ENCODE measurements around the gene CD6. TPM values are rescaled to one million over a fixed set of nuclear protein-coding genes. Genes with fewer than 3 reads are reported as not detected.

The CD6 gene
- total RNA-seq, 1 experiment from 2014 or later = not detected

DNA sequence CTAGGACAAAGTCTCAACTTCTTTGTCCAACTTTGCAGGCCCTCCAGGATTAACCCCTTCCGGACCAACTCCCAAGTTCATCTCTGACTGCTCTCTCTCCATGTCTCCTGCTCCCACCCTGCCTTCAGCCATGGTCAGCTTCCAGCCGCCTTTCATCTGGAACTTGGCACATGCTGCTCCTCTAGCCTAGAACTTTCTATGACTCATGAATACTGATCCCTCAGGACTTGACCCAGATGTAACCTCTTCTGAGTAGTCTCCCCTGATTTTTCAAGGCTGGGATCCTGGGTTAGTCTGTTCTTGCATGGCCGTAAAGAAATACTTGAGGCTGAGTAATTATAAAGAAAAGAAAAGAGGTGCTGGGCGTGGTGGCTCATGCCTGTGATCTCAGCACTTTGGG lies 14.3 kb upstream of the CD6 start:
- no peak overlapping the region for H3K9ac ChIP-seq (ENCODE audit: extremely low read depth, insufficient read length, low read length)
- H3K9me3 ChIP-seq (ENCODE audit: control insufficient read depth, low read depth, low read length) = no peaks in the 10 kb centered on the region
- Mint-ChIP-seq H3K4me3 (no peak overlapping the region), H3K36me3 (ENCODE audit: insufficient read depth in 1 of 3, low read depth in 3 of 3) (no peaks in the 10 kb centered on the region; a peak in 1 of 7 replicates), H3K4me1 (peaks cover 8% of the 10 kb centered on the region in 2 experiments), H3K27ac (no peak overlapping the region), H3K27me3 (ENCODE audit: low read depth) (peaks cover 50% of the 10 kb centered on the region), H3K9me3 (no peaks in the 10 kb centered on the region)
- no peak overlapping the region for H2BK5ac ChIP-seq (ENCODE audit: insufficient read length, low read length)
- no peak overlapping the region for H4K5ac ChIP-seq (ENCODE audit: insufficient read length, low read depth, low read length)
- no peak overlapping the region for H2AK5ac ChIP-seq (ENCODE audit: insufficient read length, low read length)
- H3K23me2 ChIP-seq (ENCODE audit: insufficient read length, low read depth, low read length, poor library complexity, severe bottlenecking) = peaks cover 2% of the 10 kb centered on the region
- no peaks in the 10 kb centered on the region for H3K79me2 ChIP-seq (ENCODE audit: insufficient read depth, low read length)
- H3K4me1 ChIP-seq (ENCODE audit: insufficient read depth, low read length) = no peaks in the 10 kb centered on the region
- no peak overlapping the region for H4K91ac ChIP-seq (ENCODE audit: insufficient read length, low read depth, low read length)
- no peak overlapping the region for H3T11ph ChIP-seq (ENCODE audit: low read length)
- no peaks in the 10 kb centered on the region for H3K27me3 ChIP-seq (ENCODE audit: insufficient read depth, low read length)
- H3K14ac ChIP-seq (ENCODE audit: insufficient read depth, low read length) = no peak overlapping the region
- TF ChIP-seq, protein P1, sequence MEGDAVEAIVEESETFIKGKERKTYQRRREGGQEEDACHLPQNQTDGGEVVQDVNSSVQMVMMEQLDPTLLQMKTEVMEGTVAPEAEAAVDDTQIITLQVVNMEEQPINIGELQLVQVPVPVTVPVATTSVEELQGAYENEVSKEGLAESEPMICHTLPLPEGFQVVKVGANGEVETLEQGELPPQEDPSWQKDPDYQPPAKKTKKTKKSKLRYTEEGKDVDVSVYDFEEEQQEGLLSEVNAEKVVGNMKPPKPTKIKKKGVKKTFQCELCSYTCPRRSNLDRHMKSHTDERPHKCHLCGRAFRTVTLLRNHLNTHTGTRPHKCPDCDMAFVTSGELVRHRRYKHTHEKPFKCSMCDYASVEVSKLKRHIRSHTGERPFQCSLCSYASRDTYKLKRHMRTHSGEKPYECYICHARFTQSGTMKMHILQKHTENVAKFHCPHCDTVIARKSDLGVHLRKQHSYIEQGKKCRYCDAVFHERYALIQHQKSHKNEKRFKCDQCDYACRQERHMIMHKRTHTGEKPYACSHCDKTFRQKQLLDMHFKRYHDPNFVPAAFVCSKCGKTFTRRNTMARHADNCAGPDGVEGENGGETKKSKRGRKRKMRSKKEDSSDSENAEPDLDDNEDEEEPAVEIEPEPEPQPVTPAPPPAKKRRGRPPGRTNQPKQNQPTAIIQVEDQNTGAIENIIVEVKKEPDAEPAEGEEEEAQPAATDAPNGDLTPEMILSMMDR (conservative IDR thresholded peaks at IDR 0.05) = no peak
- no peak overlapping the region for H2BK120ac ChIP-seq (ENCODE audit: low read depth, low read length, poor library complexity, severe bottlenecking)
- no peak overlapping the region for H2AFZ ChIP-seq (ENCODE audit: low read length)
- H3K18ac ChIP-seq (ENCODE audit: insufficient read length, low read depth, low read length) = no peak overlapping the region
- WGBS (ENCODE audit: extremely low coverage, insufficient read length, low lambda C conversion rate) = no CpG with 5 or more reads among the region's 4 CpGs
- no peak overlapping the region for H3K56ac ChIP-seq (ENCODE audit: insufficient read length, low read depth, low read length)
- no peak overlapping the region for H3K4ac ChIP-seq (ENCODE audit: low read depth, low read length)
- no peak for DNase-seq
- H3K4me2 ChIP-seq (ENCODE audit: insufficient read depth, insufficient read length, low read length) = no peak overlapping the region
- no peak overlapping the region for H2BK15ac ChIP-seq (ENCODE audit: low read depth, low read length)
- H3K23ac ChIP-seq (ENCODE audit: insufficient read length, low read depth, low read length) = no peak overlapping the region
- H4K8ac ChIP-seq (replicated peaks; ENCODE audit: insufficient read length, low read depth, low read length) = no peak overlapping the region
- H4K20me1 ChIP-seq (ENCODE audit: control insufficient read depth, insufficient read depth, insufficient read length) = no peaks in the 10 kb centered on the region
- no peak overlapping the region for H2BK12ac ChIP-seq (ENCODE audit: insufficient read length, low read depth, low read length)
- no peak overlapping the region for H2BK20ac ChIP-seq (ENCODE audit: low read depth, low read length, poor library complexity, severe bottlenecking)
- H3K27ac ChIP-seq (ENCODE audit: insufficient read length, low read depth, low read length) = no peak overlapping the region
- H3K79me1 ChIP-seq (ENCODE audit: insufficient read depth, low read depth, low read length, poor library complexity, severe bottlenecking) = no peaks in the 10 kb centered on the region

Data from H9 (cell line).